Neutrophil (primary cell): ENCODE measurements around the gene KISS1R.

Experiments
- H3K27ac ChIP-seq: fragments of 200-600 bp; sonication (generic); 2 replicates; pipeline ENCODE4 v1.5.1; 2016; ENCODE audit warnings: mild to moderate bottlenecking, moderate library complexity
- H3K27me3 ChIP-seq: fragments of 200-600 bp; sonication (generic); 2 replicates; pipeline ENCODE4 v1.6.0; 2016; ENCODE audit warnings: mild to moderate bottlenecking
- H3K36me3 ChIP-seq: fragments of 200-600 bp; sonication (generic); 2 replicates; pipeline ENCODE4 v1.5.1; 2017
- H3K4me1 ChIP-seq, 2 experiments: fragments of 200-600 bp in 1 of 2; sonication (generic) in 1 of 2; 1 replicate in 1 of 2; 2 replicates in 1 of 2; pipeline versions ENCODE4 v1.5.1 to v1.6.1; 2013 to 2016; ENCODE audit warnings: low read depth in 1 of 2, low read length in 1 of 2, mild to moderate bottlenecking in 1 of 2, moderate library complexity in 1 of 2; ENCODE audit not compliant: control insufficient read depth in 1 of 2, insufficient read depth in 1 of 2
- H3K4me3 ChIP-seq, 2 experiments: fragments of 200-600 bp in 1 of 2; sonication (generic) in 1 of 2; 1 replicate in 1 of 2; 2 replicates in 1 of 2; pipeline ENCODE4 v1.5.1; 2013 to 2016; ENCODE audit warnings: low read depth in 1 of 2, low read length in 1 of 2, mild to moderate bottlenecking in 1 of 2, moderate library complexity in 1 of 2
- H3K9me3 ChIP-seq: fragments of 200-600 bp; sonication (generic); 2 replicates; pipeline ENCODE4 v1.5.1; 2016
- CTCF ChIP-seq: fragments of 200-600 bp; sonication (generic); IDR thresholded peaks from 2 replicates; pipeline ENCODE4 v1.5.1; 2016; ENCODE audit warnings: antibody characterized with exemption

Gene KISS1R

GRCh38 chr19:926589-927350 is 9.6 kb downstream of the KISS1R start:
- H3K9me3 ChIP-seq, result no peaks in the 10 kb centered on the region
- TF ChIP-seq CTCF, result no peak
- H3K4me3 ChIP-seq, result peak overlapping the region; percentile 94 to 95
- peaks cover 27% of the 10 kb centered on the region for H3K36me3 ChIP-seq
- peaks cover 47 to 67% of the 10 kb centered on the region in 2 experiments for H3K4me1 ChIP-seq
- H3K27ac ChIP-seq, result peak overlapping the region; percentile 95
- no peaks in the 10 kb centered on the region for H3K27me3 ChIP-seq

GRCh38 chr19:927351-927779 is 10.2 kb downstream of the KISS1R start:
- H3K36me3 ChIP-seq, result peaks cover 33% of the 10 kb centered on the region
- peak overlapping the region; percentile 95 for H3K27ac ChIP-seq
- H3K4me1 ChIP-seq, result peaks cover 50 to 70% of the 10 kb centered on the region in 2 experiments
- H3K4me3 ChIP-seq, result peak overlapping the region; percentile 94 to 95
- no peak for TF ChIP-seq CTCF
- no peaks in the 10 kb centered on the region for H3K9me3 ChIP-seq
- H3K27me3 ChIP-seq, result no peaks in the 10 kb centered on the region

- H3K4me1 ChIP-seq, result peaks cover 55 to 75% of the 10 kb centered on the region in 2 experiments
- H3K36me3 ChIP-seq, result peaks cover 38% of the 10 kb centered on the region
- peak overlapping the region; percentile 94 to 95 for H3K4me3 ChIP-seq
- peak overlapping the region; percentile 95 for H3K27ac ChIP-seq
- no peak for TF ChIP-seq CTCF
- H3K9me3 ChIP-seq, result no peaks in the 10 kb centered on the region
- no peaks in the 10 kb centered on the region for H3K27me3 ChIP-seq
Observed at GRCh38 chr19:927780-928401, 10.8 kb downstream of the KISS1R start.

- H3K27me3 ChIP-seq, result no peaks in the 10 kb centered on the region
- peaks cover 44% of the 10 kb centered on the region for H3K36me3 ChIP-seq
- H3K4me3 ChIP-seq, result peak overlapping the region; percentile 94 to 95
- TF ChIP-seq CTCF, result no peak
- H3K27ac ChIP-seq, result peak overlapping the region; percentile 95
- peaks cover 60 to 76% of the 10 kb centered on the region in 2 experiments for H3K4me1 ChIP-seq
- H3K9me3 ChIP-seq, result no peaks in the 10 kb centered on the region
Observed at GRCh38 chr19:928471-929202, 11.5 kb downstream of the KISS1R start.

- TF ChIP-seq CTCF, result no peak
- peaks cover 60 to 76% of the 10 kb centered on the region in 2 experiments for H3K4me1 ChIP-seq
- H3K9me3 ChIP-seq, result no peaks in the 10 kb centered on the region
- peak overlapping the region; percentile 94 to 95 for H3K4me3 ChIP-seq
- peak overlapping the region; percentile 95 for H3K27ac ChIP-seq
- no peaks in the 10 kb centered on the region for H3K27me3 ChIP-seq
- peaks cover 51% of the 10 kb centered on the region for H3K36me3 ChIP-seq
Observed at GRCh38 chr19:929203-929890, 12.2 kb downstream of the KISS1R start.
